ENCODE data around the gene SPDYE5.

Gene SPDYE5

GRCh38 chr7:75537731-75538130 is 45.6 kb downstream of the SPDYE5 start:
- DNase-seq: no peak

- DNase-seq: no peak
Observed at GRCh38 chr7:75546237-75547015, 54.3 kb downstream of the SPDYE5 start.

Measured in midbrain (tissue), 1 donor.